NT2/D1 (cell line): Measurements from ENCODE around the gene ABLIM1.

ENCODE experiments used
- DNase-seq: peaks from one replicate; pipeline ENCODE4 v3.0.0-alpha.2; 2011; ENCODE audit warnings: low read depth, low spot score
- H3K27me3 ChIP-seq: 2 replicates; pipeline ENCODE4 v1.6.0; 2011; ENCODE audit warnings: mild to moderate bottlenecking; ENCODE audit not compliant: insufficient read length, insufficient read depth
- H3K36me3 ChIP-seq: 2 replicates; pipeline ENCODE4 v1.6.1; 2011; ENCODE audit warnings: mild to moderate bottlenecking, low read length, mixed read lengths; ENCODE audit not compliant: insufficient read depth, insufficient read length
- H3K4me1 ChIP-seq: 2 replicates; pipeline ENCODE4 v1.5.1; 2011; ENCODE audit not compliant: insufficient read depth, insufficient read length
- H3K4me3 ChIP-seq: 2 replicates; pipeline ENCODE4 v1.5.1; 2011; ENCODE audit warnings: low read depth; ENCODE audit not compliant: insufficient read length
- H3K9ac ChIP-seq: 2 replicates; pipeline ENCODE4 v1.6.0; 2011; ENCODE audit warnings: low read depth; ENCODE audit not compliant: insufficient read length
- H3K9me3 ChIP-seq: 2 replicates; pipeline ENCODE4 v1.5.1; 2011; ENCODE audit warnings: mild to moderate bottlenecking, low read length; ENCODE audit not compliant: insufficient read depth
- SUZ12 ChIP-seq: IDR thresholded peaks from 2 replicates; pipeline ENCODE4 v1.6.1; 2011; ENCODE audit not compliant: insufficient read length, insufficient read depth; ENCODE audit errors: extremely low read depth
- YY1 ChIP-seq: IDR thresholded peaks from 2 replicates; pipeline ENCODE4 v1.6.1; 2011; ENCODE audit not compliant: insufficient read length, insufficient read depth
- ZNF274 ChIP-seq: IDR thresholded peaks from 2 replicates; pipeline ENCODE4 v1.6.1; 2011; ENCODE audit warnings: mild to moderate bottlenecking, low read depth, low read length

The ABLIM1 gene

GRCh38 chr10:114394531-114394930, 263.5 kb downstream of the ABLIM1 start:
- no peaks in the 10 kb centered on the region for H3K9me3 ChIP-seq
- peaks cover 9% of the 10 kb centered on the region for H3K36me3 ChIP-seq

DNA sequence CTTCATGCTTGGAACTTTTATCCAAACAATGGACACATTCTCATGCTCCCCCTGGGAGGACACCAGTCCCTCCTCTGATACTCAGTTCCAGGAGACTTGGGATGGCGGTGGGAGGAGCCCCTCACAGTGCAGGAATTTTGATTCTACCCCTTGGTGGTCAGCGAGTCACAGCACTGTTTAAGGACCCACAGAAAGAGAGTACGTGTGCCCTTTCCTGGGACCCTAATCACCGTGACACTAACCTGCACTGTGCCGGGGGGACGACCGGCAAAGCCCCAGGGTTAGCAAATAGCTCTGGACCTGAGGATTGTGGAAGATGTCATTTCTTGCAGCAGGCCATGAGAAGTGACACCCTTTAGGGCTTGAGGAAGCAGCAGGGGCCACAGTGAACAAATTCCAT, 264.2 kb downstream of the ABLIM1 start:
- TF ChIP-seq ZNF274 (no peak), YY1 (no peak), SUZ12 (no peak)
- H3K9ac ChIP-seq: no peak overlapping the region
- no peaks in the 10 kb centered on the region for H3K27me3 ChIP-seq
- H3K36me3 ChIP-seq: peaks cover 9% of the 10 kb centered on the region
- H3K4me1 ChIP-seq: peaks cover 3% of the 10 kb centered on the region
- no peak for DNase-seq
- H3K9me3 ChIP-seq: no peaks in the 10 kb centered on the region
- H3K4me3 ChIP-seq: no peak overlapping the region

More at GRCh38 chr10:114394531-114394930, 263.5 kb downstream of the ABLIM1 start:
- Histone ChIP-seq H3K9ac (no peak overlapping the region), H3K4me3 (no peak overlapping the region), H3K27me3 (no peaks in the 10 kb centered on the region), H3K4me1 (peaks cover 3% of the 10 kb centered on the region)
- no peak for DNase-seq
- TF ChIP-seq ZNF274 (no peak), SUZ12 (no peak)

- H3K9me3 ChIP-seq: no peaks in the 10 kb centered on the region
- H3K4me1 ChIP-seq: peaks cover 3% of the 10 kb centered on the region
- no peak for DNase-seq
- peaks cover 6% of the 10 kb centered on the region for H3K36me3 ChIP-seq
- no peaks in the 10 kb centered on the region for H3K27me3 ChIP-seq
- TF ChIP-seq ZNF274 (no peak), YY1 (no peak), SUZ12 (no peak)
- H3K9ac ChIP-seq: no peak overlapping the region
- no peak overlapping the region for H3K4me3 ChIP-seq
Observed at GRCh38 chr10:114393482-114393881, 264.6 kb downstream of the ABLIM1 start.

DNA sequence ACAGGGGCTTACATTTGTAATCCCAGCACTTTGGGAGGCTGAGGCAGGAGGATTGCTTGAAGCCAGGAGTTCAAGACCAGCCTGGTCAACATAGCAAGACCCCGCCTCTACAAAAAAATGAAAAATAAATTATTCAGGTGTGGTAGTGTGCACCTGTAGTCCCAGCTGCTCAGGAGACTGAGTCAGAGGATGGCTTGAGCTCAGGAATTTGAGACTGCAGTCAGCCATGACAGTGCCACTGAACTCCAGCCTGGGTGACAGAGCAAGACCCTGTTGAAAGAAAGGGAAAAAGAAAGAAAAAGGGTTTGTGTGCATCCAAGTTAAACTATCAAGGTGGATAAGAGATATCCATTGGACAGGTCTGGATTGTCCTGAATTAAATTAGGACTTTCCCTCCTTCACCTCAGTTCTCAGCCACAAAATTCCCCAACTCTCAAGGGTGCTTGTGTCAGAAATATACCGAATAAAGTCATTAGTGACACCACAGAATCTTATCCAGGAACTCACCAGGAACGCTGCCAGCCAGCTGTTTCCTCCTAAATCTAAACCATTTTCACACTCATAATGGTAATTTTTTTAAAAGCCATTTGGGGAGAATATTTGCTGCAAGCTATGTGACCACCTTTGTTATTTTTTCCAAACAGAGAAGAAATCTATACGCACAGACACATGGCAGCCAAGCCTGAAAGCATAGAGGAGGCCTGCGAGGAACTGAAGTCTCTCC, 265.8 kb downstream of the ABLIM1 start:
- no peak for DNase-seq
- no peak for TF ChIP-seq YY1
- no peak for TF ChIP-seq ZNF274
- no peak for TF ChIP-seq SUZ12
- H3K9ac ChIP-seq: no peak overlapping the region
- H3K4me3 ChIP-seq: no peak overlapping the region
- no peaks in the 10 kb centered on the region for H3K9me3 ChIP-seq
- peaks cover 6% of the 10 kb centered on the region for H3K36me3 ChIP-seq
- peaks cover 3% of the 10 kb centered on the region for H3K4me1 ChIP-seq
- H3K27me3 ChIP-seq: no peaks in the 10 kb centered on the region

DNA sequence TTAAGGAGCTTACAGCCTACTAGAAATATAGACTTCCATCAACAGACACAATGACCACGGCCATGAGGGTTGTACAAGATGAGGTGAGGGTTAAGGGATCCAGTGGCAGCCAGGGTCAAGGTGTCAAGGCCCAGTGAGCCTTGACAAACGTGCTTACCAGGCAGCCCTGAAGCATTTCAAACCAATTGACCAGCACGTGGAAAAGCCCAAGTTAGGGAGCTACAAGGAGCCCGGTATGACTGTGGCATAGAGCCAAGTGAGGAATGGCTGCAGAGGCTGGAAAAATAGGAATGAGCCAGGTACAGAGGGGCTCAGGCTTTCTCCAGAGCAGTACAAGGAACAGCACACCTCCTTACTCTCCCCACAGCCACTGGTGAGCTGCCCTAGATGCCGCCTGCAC, 266.5 kb downstream of the ABLIM1 start:
- Histone ChIP-seq H3K4me1 (peaks cover 3% of the 10 kb centered on the region), H3K27me3 (no peaks in the 10 kb centered on the region), H3K4me3 (no peak overlapping the region), H3K36me3 (peaks cover 6% of the 10 kb centered on the region), H3K9ac (no peak overlapping the region), H3K9me3 (no peaks in the 10 kb centered on the region)
- TF ChIP-seq SUZ12 (no peak), ZNF274 (no peak), YY1 (no peak)
- no peak for DNase-seq

GRCh38 chr10:114389426-114389825, 268.6 kb downstream of the ABLIM1 start:
- TF ChIP-seq SUZ12 (no peak), ZNF274 (no peak), YY1 (no peak)
- no peak overlapping the region for H3K4me3 ChIP-seq
- H3K36me3 ChIP-seq: peaks cover 4% of the 10 kb centered on the region
- no peaks in the 10 kb centered on the region for H3K27me3 ChIP-seq
- peaks cover 7% of the 10 kb centered on the region for H3K4me1 ChIP-seq
- no peak for DNase-seq
- no peaks in the 10 kb centered on the region for H3K9me3 ChIP-seq
- H3K9ac ChIP-seq: no peak overlapping the region

DNA sequence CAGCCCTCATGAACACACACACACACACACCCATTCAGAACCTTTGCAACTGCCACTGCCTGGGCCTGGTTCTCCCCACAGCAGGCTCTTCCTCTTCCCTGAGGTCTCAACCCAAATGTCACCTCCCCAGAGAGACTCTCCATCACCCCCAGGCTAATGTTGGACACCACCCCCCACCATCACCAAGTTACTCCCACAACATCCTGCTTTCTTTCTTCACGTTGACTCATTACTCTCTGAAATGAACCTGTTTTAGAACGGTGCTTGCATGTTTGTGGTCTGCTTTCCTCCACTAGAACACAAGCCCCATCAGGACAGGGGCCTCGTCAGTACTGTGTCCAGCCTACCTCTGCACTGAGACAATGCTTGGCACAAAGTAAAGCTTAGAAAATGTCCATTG, 269.8 kb downstream of the ABLIM1 start:
- no peak for DNase-seq
- Histone ChIP-seq H3K9me3 (no peaks in the 10 kb centered on the region), H3K27me3 (no peaks in the 10 kb centered on the region), H3K4me1 (peaks cover 4% of the 10 kb centered on the region), H3K36me3 (peaks cover 9% of the 10 kb centered on the region), H3K4me3 (no peak overlapping the region), H3K9ac (no peak overlapping the region)
- TF ChIP-seq SUZ12 (no peak), ZNF274 (no peak), YY1 (no peak)

- no peak overlapping the region for H3K9ac ChIP-seq
- no peaks in the 10 kb centered on the region for H3K27me3 ChIP-seq
- TF ChIP-seq SUZ12: no peak
- no peak for TF ChIP-seq YY1
- TF ChIP-seq ZNF274: no peak
- no peak for DNase-seq
- H3K36me3 ChIP-seq: peaks cover 9% of the 10 kb centered on the region
- peaks cover 4% of the 10 kb centered on the region for H3K4me1 ChIP-seq
- no peaks in the 10 kb centered on the region for H3K9me3 ChIP-seq
- H3K4me3 ChIP-seq: no peak overlapping the region
Observed at GRCh38 chr10:114387784-114388183, 270.3 kb downstream of the ABLIM1 start.
